Measurements from ENCODE around the gene LMO4.

Gene LMO4

DNA sequence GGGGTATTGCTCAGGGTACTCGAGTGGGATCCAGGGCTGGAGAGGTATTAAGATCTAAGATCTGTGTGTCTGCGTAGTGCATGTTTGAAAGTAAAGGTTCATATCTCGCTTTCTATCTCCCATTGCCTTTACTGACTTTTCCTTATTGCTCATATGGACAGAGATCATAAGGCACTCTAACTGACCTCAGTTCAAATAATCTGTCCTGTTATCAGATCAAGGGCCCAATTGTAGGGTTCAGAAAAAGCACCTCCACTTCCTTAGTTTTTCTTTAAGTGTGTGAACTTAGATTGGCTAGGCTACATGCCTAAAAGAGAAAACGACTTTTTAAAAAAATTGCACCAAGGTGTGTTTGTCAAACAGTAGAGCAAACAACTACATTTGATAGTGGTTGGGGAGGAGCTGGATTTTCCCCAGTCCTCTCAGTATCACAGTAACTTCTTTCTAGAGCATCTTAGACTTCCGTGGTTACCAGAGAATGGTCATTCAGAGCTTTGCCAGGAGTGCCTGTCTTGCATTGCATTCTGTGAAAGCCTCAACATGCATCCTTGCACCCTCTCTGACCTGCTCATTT lies 57.6 kb downstream of the LMO4 start:
- no peak for DNase-seq (ENCODE audit: low spot score)
- TF ChIP-seq CTCF (IDR thresholded peaks at IDR 0.05; ENCODE audit: extremely low read depth, missing control alignments), result no peak

- DNase-seq (ENCODE audit: low spot score), result no peak
- no peak for TF ChIP-seq CTCF (IDR thresholded peaks at IDR 0.05; ENCODE audit: extremely low read depth, missing control alignments)
These were observed 59.7 kb downstream of the LMO4 start for GRCh38 chr1:87388411-87388810.

DNA sequence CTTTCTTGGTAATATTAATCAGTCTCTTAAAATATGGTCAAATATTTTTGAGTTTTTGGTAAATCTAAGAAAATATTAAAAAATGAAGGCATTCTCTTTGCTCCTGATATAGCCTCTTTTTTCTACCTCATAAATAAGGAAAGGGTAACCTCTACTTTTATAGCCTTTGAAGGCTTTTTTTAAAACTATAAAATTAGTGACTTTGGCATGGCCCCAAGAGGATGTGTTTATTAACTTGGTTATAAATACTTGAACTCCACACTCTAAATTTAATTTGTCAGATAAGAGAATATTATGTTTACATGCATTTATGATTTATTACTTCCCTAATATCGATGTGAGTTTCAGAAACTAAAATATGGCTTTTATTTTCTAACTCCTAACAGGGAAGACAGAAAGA lies 60.3 kb downstream of the LMO4 start:
- DNase-seq (ENCODE audit: low spot score), result no peak
- no peak for TF ChIP-seq CTCF (IDR thresholded peaks at IDR 0.05; ENCODE audit: extremely low read depth, missing control alignments)

- DNase-seq (ENCODE audit: low spot score), result no peak
- TF ChIP-seq CTCF (IDR thresholded peaks at IDR 0.05; ENCODE audit: extremely low read depth, missing control alignments), result no peak
These were observed 60.9 kb downstream of the LMO4 start for GRCh38 chr1:87389546-87389945.

DNA sequence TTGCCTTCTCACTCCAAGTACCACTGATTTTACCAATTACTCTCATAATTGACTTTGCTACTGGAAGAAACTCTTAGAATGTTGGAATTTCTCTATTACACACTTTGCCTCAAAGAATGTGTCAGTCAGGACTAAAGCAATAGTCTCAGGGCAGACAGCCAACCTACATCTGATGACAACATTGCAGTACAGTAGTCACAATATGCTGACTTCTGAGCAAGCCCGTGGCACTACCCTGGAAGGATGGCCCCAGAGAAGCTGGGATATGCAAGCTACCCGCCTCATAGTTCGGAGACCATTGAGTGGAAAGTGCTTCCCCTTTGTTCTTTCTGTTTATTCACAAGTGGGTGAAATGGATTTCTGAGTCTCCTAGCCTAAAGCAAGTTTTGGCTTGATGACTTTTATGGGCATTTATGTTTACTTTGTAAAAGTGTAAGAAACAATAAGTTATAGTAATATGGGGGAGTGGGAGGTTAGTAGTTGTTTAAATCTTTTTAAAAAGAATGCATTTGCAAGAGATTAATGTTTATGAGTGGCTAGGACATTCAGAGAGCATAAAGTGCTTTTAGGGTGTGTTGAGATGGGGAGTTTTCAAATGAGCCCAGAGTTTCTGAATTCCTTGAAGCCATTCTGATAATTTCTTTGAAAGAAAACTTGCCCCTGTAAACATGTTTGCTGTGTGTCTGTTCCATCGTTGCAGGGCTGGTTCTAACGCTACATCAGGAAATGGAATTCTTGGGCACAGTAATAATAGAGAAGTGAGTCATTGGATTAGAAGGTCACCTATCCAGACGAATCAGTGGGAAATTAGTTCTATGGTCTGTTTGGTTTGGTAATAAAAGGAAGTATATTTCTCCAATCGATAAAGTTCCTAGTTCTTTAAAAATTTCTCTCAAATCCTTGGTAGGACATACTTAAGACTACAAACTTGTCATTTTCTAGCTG lies 63.8 kb downstream of the LMO4 start:
- no peak for TF ChIP-seq CTCF (IDR thresholded peaks at IDR 0.05; ENCODE audit: extremely low read depth, missing control alignments)

DNA sequence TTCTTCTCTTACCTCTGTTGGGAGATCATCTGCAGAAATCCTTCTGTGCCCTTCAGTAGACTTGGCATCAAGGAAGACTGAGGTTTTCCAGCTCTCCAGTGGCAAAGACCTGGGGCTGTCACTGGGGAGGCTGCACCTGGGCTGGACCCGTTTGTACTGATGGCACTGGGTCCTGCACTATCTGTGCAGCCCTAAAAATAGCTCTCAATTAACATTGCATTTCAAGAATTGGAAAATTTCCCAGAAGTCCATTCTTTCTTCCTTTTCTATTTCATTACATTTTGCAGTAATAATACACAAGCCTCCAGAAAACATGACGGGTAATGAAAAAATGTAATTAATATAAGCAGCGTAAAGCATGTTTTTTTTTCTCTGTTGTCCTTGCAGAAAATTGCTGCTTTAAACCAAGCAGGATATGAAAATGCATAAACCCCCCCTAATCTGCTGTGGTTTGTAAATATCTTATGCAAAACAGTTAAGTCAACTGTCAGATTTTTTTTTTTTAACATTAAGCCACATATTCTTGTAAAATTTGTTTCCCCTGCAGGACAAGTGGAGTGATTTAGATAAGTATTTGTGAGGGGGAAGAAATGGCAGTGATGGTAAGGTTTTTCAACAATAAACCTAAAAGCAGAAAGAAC lies 64.9 kb downstream of the LMO4 start:
- no peak for DNase-seq (ENCODE audit: low spot score)
- no peak for TF ChIP-seq CTCF (IDR thresholded peaks at IDR 0.05; ENCODE audit: extremely low read depth, missing control alignments)

More for the DNA sequence above, 63.8 kb downstream of the LMO4 start:
- DNase-seq (ENCODE audit: low spot score), result no peak

GRCh38 chr1:87394513-87394912 lies 65.8 kb downstream of the LMO4 start:
- DNase-seq (ENCODE audit: low spot score), result no peak
- TF ChIP-seq CTCF (IDR thresholded peaks at IDR 0.05; ENCODE audit: extremely low read depth, missing control alignments), result no peak

Measured in GM20000 (cell line).